ENCODE data around the gene ZSCAN26. TPM values are rescaled to one million over a fixed set of nuclear protein-coding genes. Genes with fewer than 3 reads are reported as not detected.

ZSCAN26 gene
- total RNA-seq, 1 experiment from 2014 or later: 9.0 TPM

GRCh38 chr6:28312939-28313338 lies 46.0 kb downstream of the ZSCAN26 start:
- no peak overlapping the region for H3K4me2 ChIP-seq (ENCODE audit: insufficient read depth, insufficient read length, low read length)
- H4K20me1 ChIP-seq (ENCODE audit: control insufficient read depth, insufficient read depth, insufficient read length): no peaks in the 10 kb centered on the region
- no peak overlapping the region for H2AK5ac ChIP-seq (ENCODE audit: insufficient read length, low read length)
- no peak overlapping the region for H4K91ac ChIP-seq (ENCODE audit: insufficient read length, low read depth, low read length)
- H3K23me2 ChIP-seq (ENCODE audit: insufficient read length, low read depth, low read length, poor library complexity, severe bottlenecking): no peaks in the 10 kb centered on the region
- Mint-ChIP-seq H3K27me3 (ENCODE audit: low read depth) (no peaks in the 10 kb centered on the region), H3K27ac (no peak overlapping the region), H3K4me1 (peaks cover 26 to 27% of the 10 kb centered on the region in 2 experiments), H3K4me3 (no peak overlapping the region), H3K9me3 (peaks cover 0 to 5% of the 10 kb centered on the region in 2 experiments; a peak in 2 of 5 replicates), H3K36me3 (ENCODE audit: insufficient read depth in 1 of 3, low read depth in 3 of 3) (peaks cover 0 to 5% (median 0%) of the 10 kb centered on the region in 3 experiments; a peak in 2 of 7 replicates)
- no peak overlapping the region for H3T11ph ChIP-seq (ENCODE audit: low read length)
- no peak overlapping the region for H2BK20ac ChIP-seq (ENCODE audit: low read depth, low read length, poor library complexity, severe bottlenecking)
- H3K14ac ChIP-seq (ENCODE audit: insufficient read depth, low read length): peak overlapping the region; percentile 40; the same call in 1 of the 2 replicates
- no CpG with 5 or more reads among the region's 23 CpGs for WGBS (ENCODE audit: extremely low coverage, insufficient read length, low lambda C conversion rate)
- H2BK5ac ChIP-seq (ENCODE audit: insufficient read length, low read length): no peak overlapping the region
- H2BK120ac ChIP-seq (ENCODE audit: low read depth, low read length, poor library complexity, severe bottlenecking): no peak overlapping the region
- no peak overlapping the region for H3K56ac ChIP-seq (ENCODE audit: insufficient read length, low read depth, low read length)
- no peak overlapping the region for H3K23ac ChIP-seq (ENCODE audit: insufficient read length, low read depth, low read length)
- H4K8ac ChIP-seq (replicated peaks; ENCODE audit: insufficient read length, low read depth, low read length): peak overlapping the region; percentile 20
- H3K79me1 ChIP-seq (ENCODE audit: insufficient read depth, low read depth, low read length, poor library complexity, severe bottlenecking): no peaks in the 10 kb centered on the region
- H2AFZ ChIP-seq (ENCODE audit: low read length): no peak overlapping the region
- H3K79me2 ChIP-seq (ENCODE audit: insufficient read depth, low read length): no peaks in the 10 kb centered on the region
- H3K27ac ChIP-seq (ENCODE audit: insufficient read length, low read depth, low read length): no peak overlapping the region
- H2BK12ac ChIP-seq (ENCODE audit: insufficient read length, low read depth, low read length): no peak overlapping the region
- 0 out of 2 replicates have a peak overlapping the region, but pooled peaks have one; percentile 32 for H2BK15ac ChIP-seq (ENCODE audit: low read depth, low read length)
- H3K9me3 ChIP-seq (ENCODE audit: control insufficient read depth, low read depth, low read length): no peaks in the 10 kb centered on the region
- H3K4ac ChIP-seq (ENCODE audit: low read depth, low read length): no peak overlapping the region
- DNase-seq: peak; percentile 36
- no peak overlapping the region for H4K5ac ChIP-seq (ENCODE audit: insufficient read length, low read depth, low read length)
- peaks cover 4% of the 10 kb centered on the region; the same call in 1 of the 2 replicates for H3K4me1 ChIP-seq (ENCODE audit: insufficient read depth, low read length)
- no peak overlapping the region for H3K18ac ChIP-seq (ENCODE audit: insufficient read length, low read depth, low read length)
- no peak for TF ChIP-seq CTCF (conservative IDR thresholded peaks at IDR 0.05)
- H3K27me3 ChIP-seq (ENCODE audit: insufficient read depth, low read length): no peaks in the 10 kb centered on the region
- no peak overlapping the region for H3K9ac ChIP-seq (ENCODE audit: extremely low read depth, insufficient read length, low read length)
